A549 (cell line): ENCODE measurements around the gene FRYL. TPM values are rescaled to one million over a fixed set of nuclear protein-coding genes. Genes with fewer than 3 reads are reported as not detected.
"Not testable (repeated sequence)": the region's sequence is repeated elsewhere in the genome, so short reads cannot be mapped to it uniquely, and the experiment has no call there.

Experiments used
- ATAC-seq, 2 experiments: fragments of 200-7000 bp in 1 of 2; fragments of >200 bp in 1 of 2; cut with Nextera tagmentation in 1 of 2; cut with Tn5 transposase in 1 of 2; 3 replicates each; pipeline versions ENCODE4 v1.8.0 to v1.9.1; 2018 to 2020; ENCODE audit warnings: mild to moderate bottlenecking in 1 of 2, moderate library complexity in 1 of 2
- CTCF ChIA-PET: fragments of 300-600 bp; sonication (Branson Sonifier 250); formaldehyde crosslinking; extraction: SDS; loops from one replicate; lab custom pipeline; 2021; ENCODE audit warnings: antibody characterized with exemption, inconsistent platforms; lab: Yijun Ruan, JAX
- POLR2A ChIA-PET: fragments of 350-600 bp; formaldehyde crosslinking; extraction: SDS; loops from one replicate; lab custom pipeline; 2021; ENCODE audit warnings: antibody characterized with exemption, inconsistent platforms; lab: Yijun Ruan, JAX
- DNase-seq, 2 experiments: peaks; one replicate each; pipeline versions ENCODE4 v3.0.0 to v3.0.0-alpha.2; 2011 to 2016; ENCODE audit warnings: low read depth in 1 of 2, low spot score in 1 of 2
- FAIRE-seq: peaks from 2 replicates; lab custom pipeline; 2011; peaks lifted over from hg19 to GRCh38; lab: Jason Lieb, UNC
- H3K27ac ChIP-seq, 2 experiments: fragments of >200 bp; sonication (Bioruptor Twin); formaldehyde crosslinking; 3 replicates each; pipeline ENCODE4 v1.5.1; 2016 to 2017
- H3K4me1 ChIP-seq: fragments of >200 bp; sonication (Bioruptor Twin); formaldehyde crosslinking; 3 replicates; pipeline ENCODE4 v1.6.1; 2016
- H3K4me2 ChIP-seq: fragments of >200 bp; sonication (Bioruptor Twin); formaldehyde crosslinking; 3 replicates; pipeline ENCODE4 v1.6.1; 2016
- H3K4me3 ChIP-seq: fragments of >200 bp; sonication (Bioruptor Twin); formaldehyde crosslinking; 3 replicates; pipeline ENCODE4 v1.5.1; 2016
- H3K9me3 ChIP-seq: fragments of >200 bp; sonication (Bioruptor Twin); formaldehyde crosslinking; 3 replicates; pipeline ENCODE4 v1.6.1; 2016
- BCL3 ChIP-seq: fragments of >200 bp; sonication (Bioruptor Twin); formaldehyde crosslinking; IDR thresholded peaks from 3 replicates; pipeline ENCODE4 v1.6.1; 2016
- ELK1 ChIP-seq: fragments of 150-350 bp; IDR thresholded peaks from 2 replicates; pipeline ENCODE4 v1.6.1; 2014; ENCODE audit warnings: low read depth, mild to moderate bottlenecking, low read length
- FOSL2 ChIP-seq, 2 experiments: fragments of 450-650 bp in 1 of 2; fragments of >200 bp in 1 of 2; sonication (Bioruptor Twin) in 1 of 2; formaldehyde crosslinking; IDR thresholded peaks; 2 replicates each; pipeline versions ENCODE4 v1.5.0 to v1.6.1; 2016 to 2020; ENCODE audit warnings: mild to moderate bottlenecking in 1 of 2, moderate library complexity in 1 of 2
- FOXS1 ChIP-seq: fragments of 250-450 bp; sonication (Bioruptor Pico); IDR thresholded peaks from 2 replicates; pipeline ENCODE4 v1.5.0; 2020; ENCODE audit warnings: mild to moderate bottlenecking, moderate library complexity
- GATA3 ChIP-seq: IDR thresholded peaks from 2 replicates; pipeline ENCODE4 v1.6.1; 2012; ENCODE audit warnings: borderline replicate concordance
- HDAC2 ChIP-seq: fragments of 200-600 bp; sonication (generic); IDR thresholded peaks from 2 replicates; pipeline ENCODE4 v1.6.1; 2016
- KDM1A ChIP-seq: fragments of 200-600 bp; sonication (generic); IDR thresholded peaks from 2 replicates; pipeline ENCODE4 v1.6.1; 2016; ENCODE audit warnings: low read depth, mild to moderate bottlenecking
- PBX3 ChIP-seq: IDR thresholded peaks from 2 replicates; pipeline ENCODE4 v1.6.1; 2012
- RCOR1 ChIP-seq: fragments of 150-350 bp; IDR thresholded peaks from 2 replicates; pipeline ENCODE4 v1.6.1; 2014; ENCODE audit warnings: antibody characterized with exemption, low read length, low read depth
- TFCP2L1 ChIP-seq: fragments of 250-450 bp; sonication (Bioruptor Pico); IDR thresholded peaks from 2 replicates; pipeline ENCODE4 v1.5.0; 2021; ENCODE audit warnings: mild to moderate bottlenecking
- ZSCAN20 ChIP-seq: fragments of 250-450 bp; sonication (Bioruptor Pico); IDR thresholded peaks from 2 replicates; pipeline ENCODE4 v1.8.0; 2022; ENCODE audit warnings: mild to moderate bottlenecking, moderate library complexity
- WGBS: methylation state at CpG from one replicate; pipeline ENCODE4 v1.1.6; 2017; ENCODE audit errors: missing lambda C conversion rate; 5-methylcytosine and 5-hydroxymethylcytosine counted together
- polyA plus RNA-seq, 4 experiments: library from polyadenylated mRNA; depleted of rRNA in 3 of 4; stranded (reverse); fragments of >200 nt; fragmentation: RNase III in 1 of 4; extraction: RNeasy Plus Mini Kit Qiagen cat#74134 plus additional on column Dnase treatment in 1 of 4; gene quantifications; 2 replicates in 3 of 4; 3 replicates in 1 of 4; pipeline ENCODE4 v1.2.3, GENCODE V29; 2011 to 2017

FRYL gene
- polyA plus RNA-seq, 2 of the 4 experiments (the other 2 are of a cell fraction) = 7.1 to 21.1 TPM

- ATAC-seq (no peak), DNase-seq (no peak), FAIRE-seq (no peak)
- H3K4me1 ChIP-seq = peaks cover 22% of the 10 kb centered on the region
- CTCF ChIA-PET = no interaction called here
- WGBS = 98% methylated on average over 7 of the region's 7 CpGs
- POLR2A ChIA-PET = no interaction called here
- H3K27ac ChIP-seq = no peak overlapping the region
- no peaks in the 10 kb centered on the region for H3K9me3 ChIP-seq
- no peak for TF ChIP-seq GATA3
- no peak overlapping the region for H3K4me3 ChIP-seq
- H3K4me2 ChIP-seq = no peak overlapping the region
These were observed 54.7 kb downstream of the FRYL start for GRCh38 chr4:48725414-48725813.

- no peak overlapping the region for H3K4me2 ChIP-seq
- no peak for TF ChIP-seq ELK1
- no peak for TF ChIP-seq FOSL2 (IDR thresholded peaks at IDR 0.05)
- TF ChIP-seq FOSL2 (CRISPR knock-in tag; IDR thresholded peaks at IDR 0.05) = no peak
- no peak for TF ChIP-seq ZSCAN20
- no peak for TF ChIP-seq BCL3
- no peak overlapping the region for H3K4me3 ChIP-seq
- no peak for ATAC-seq
- DNase-seq = no peak
- 72% methylated on average over 5 of the region's 5 CpGs for WGBS
- FAIRE-seq = no peak
- POLR2A ChIA-PET = interaction anchor here (0.6 kb wide), 1 partner anchor 129 kb away, joined by 3 read pairs; no protein-coding TSS in a partner anchor
- no peaks in the 10 kb centered on the region for H3K9me3 ChIP-seq
- CTCF ChIA-PET = no interaction called here
- no peak overlapping the region for H3K27ac ChIP-seq
- peaks cover 22% of the 10 kb centered on the region for H3K4me1 ChIP-seq
These were observed 57.3 kb downstream of the FRYL start for GRCh38 chr4:48722509-48723446.

- H3K9me3 ChIP-seq = no peaks in the 10 kb centered on the region
- ChIA-PET POLR2A (no interaction called here), CTCF (interaction anchor here (1.0 kb wide), 1 partner anchor 137 kb away, joined by 3 read pairs; no protein-coding TSS in a partner anchor)
- FAIRE-seq = no peak
- WGBS = 94% methylated on average over 2 of the region's 2 CpGs
- no peak for DNase-seq
- H3K4me3 ChIP-seq = no peak overlapping the region
- no peak for ATAC-seq
- TF ChIP-seq FOSL2 (IDR thresholded peaks at IDR 0.05) (no peak), FOSL2 (CRISPR knock-in tag; IDR thresholded peaks at IDR 0.05) (no peak), TFCP2L1 (no peak)
- no peak overlapping the region for H3K4me2 ChIP-seq
- no peak overlapping the region for H3K27ac ChIP-seq
- no peaks in the 10 kb centered on the region; the same call in 2 of the 3 replicates for H3K4me1 ChIP-seq
These were observed 59.6 kb downstream of the FRYL start for GRCh38 chr4:48720459-48720858.

- FAIRE-seq = no peak
These were observed 61.1 kb downstream of the FRYL start for GRCh38 chr4:48718818-48719465.

GRCh38 chr4:48716285-48716684 is 63.8 kb downstream of the FRYL start:
- H3K4me2 ChIP-seq, CTCF ChIA-PET, DNase-seq, H3K4me1 ChIP-seq, FAIRE-seq, ATAC-seq, H3K9me3 ChIP-seq, H3K4me3 ChIP-seq, POLR2A ChIA-PET, H3K27ac ChIP-seq: not testable (repeated sequence)
- WGBS = 91% methylated on average over 4 of the region's 5 CpGs

More at GRCh38 chr4:48718818-48719465, 61.1 kb downstream of the FRYL start:
- DNase-seq (no peak), ATAC-seq (no peak)
- H3K4me1 ChIP-seq = no peaks in the 10 kb centered on the region
- no peak overlapping the region for H3K27ac ChIP-seq
- no peaks in the 10 kb centered on the region for H3K9me3 ChIP-seq
- POLR2A ChIA-PET = no interaction called here
- no peak overlapping the region for H3K4me3 ChIP-seq
- no peak for TF ChIP-seq FOXS1 (CRISPR knock-in tag)
- TF ChIP-seq HDAC2 = no peak
- TF ChIP-seq KDM1A = no peak
- TF ChIP-seq PBX3 = no peak
- no peak for TF ChIP-seq RCOR1
- CTCF ChIA-PET = no interaction called here
- no peak overlapping the region for H3K4me2 ChIP-seq
- 90% methylated on average over 5 of the region's 5 CpGs for WGBS
